Uterine smooth muscle cell (primary cell): ENCODE results near the gene DPCD. TPM values are rescaled to one million over a fixed set of nuclear protein-coding genes. Genes with fewer than 3 reads are reported as not detected.

Experiments
- total RNA-seq: library from RNA; depleted of rRNA; stranded (reverse); fragments of >200 nt; gene quantifications from 2 replicates; pipeline ENCODE4 v1.2.3, GENCODE V29; 2014

Gene DPCD
- 58.8 and 70.0 TPM in 2 replicates for total RNA-seq

DNA sequence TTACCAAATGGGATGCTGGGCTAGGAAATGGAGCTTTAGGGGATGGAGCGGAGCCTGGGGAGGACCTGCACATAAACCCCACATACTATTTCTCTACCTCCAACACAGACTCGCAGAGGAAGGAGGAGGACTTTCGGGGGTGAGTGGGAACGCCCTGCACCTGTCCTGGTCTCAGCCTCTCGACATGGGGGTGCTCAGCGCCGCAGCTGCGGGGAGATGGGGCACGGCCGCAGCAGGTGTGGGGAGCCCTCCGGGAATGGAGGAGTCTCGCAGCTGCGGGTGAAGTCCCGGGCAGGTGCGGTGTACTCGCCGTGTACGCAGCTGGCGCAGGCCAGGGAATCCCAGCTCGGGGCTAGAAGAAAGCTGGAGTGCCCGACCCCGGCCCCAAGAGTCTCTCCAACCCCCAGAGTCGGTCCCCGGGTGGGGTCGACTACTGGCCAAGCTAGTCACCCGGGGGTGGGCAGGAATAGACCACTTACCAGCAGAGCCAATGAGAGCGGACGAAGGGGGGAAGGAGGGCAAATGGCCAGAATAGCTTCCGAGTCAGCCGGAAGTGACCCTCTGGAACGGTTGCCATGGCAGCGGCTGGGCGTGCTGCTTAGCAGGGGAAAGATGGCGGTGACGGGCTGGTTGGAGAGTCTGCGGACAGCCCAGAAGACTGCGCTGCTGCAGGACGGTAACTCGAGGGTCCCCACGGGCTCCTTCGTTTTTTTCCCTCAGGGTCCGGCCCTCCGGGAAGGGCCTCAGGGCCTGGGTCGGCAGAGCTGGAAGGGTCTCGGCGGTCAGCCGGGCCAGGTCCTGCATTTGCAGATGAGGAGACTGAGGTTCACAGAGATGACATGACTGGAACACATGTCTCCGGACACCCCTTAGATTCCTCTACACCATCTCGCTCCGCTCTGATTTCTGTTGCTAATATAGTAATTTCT is at the start of gene DPCD, which contains the start of gene POLL:
Gene DPCD, plus strand, starts transcription at position 597 of the 929 bp plus-strand sequence. Its CDS starts 16 bp downstream, at position 613.
Gene POLL, minus strand, starts transcription at position 533 of the 929 bp plus-strand sequence. CDS start 897 bp downstream, outside the sequence.

Other genes starting within 250 kb of the DPCD start
- 7.5 and 8.0 TPM in 2 replicates for gene BTRC, start 234.2 kb upstream of the DPCD start, total RNA-seq
- 11.8 and 14.4 TPM in 2 replicates for gene POLL, start 64 bp upstream of the DPCD start, total RNA-seq
- 39.0 and 46.4 TPM in 2 replicates for gene FBXW4, start 106.8 kb downstream of the DPCD start, total RNA-seq
- not detected in 2 replicates for gene FGF8, start 187.8 kb downstream of the DPCD start, total RNA-seq
- 156 and 182 TPM in 2 replicates for gene NPM3, start 195.1 kb downstream of the DPCD start, total RNA-seq
- 123 and 142 TPM in 2 replicates for gene OGA, start 230.1 kb downstream of the DPCD start, total RNA-seq